HAP-1 (cell line): ENCODE measurements around the gene ACTL7A.

Experiments used
- DNase-seq, 2 experiments: peaks; one replicate each; pipeline ENCODE4 v3.0.0-alpha.2; 2016 to 2020; ENCODE audit warnings: low spot score in 2 of 2
- H3K27me3 ChIP-seq: fragments of 250-450 bp; sonication (Bioruptor Pico); 2 replicates; pipeline ENCODE4 v1.5.1; 2020; ENCODE audit warnings: low read depth, mild to moderate bottlenecking, moderate library complexity
- H3K36me3 ChIP-seq: fragments of 250-450 bp; sonication (Bioruptor Pico); replicated peaks from 2 replicates; pipeline ENCODE4 v1.5.1; 2020; ENCODE audit warnings: mild to moderate bottlenecking
- H3K4me1 ChIP-seq: fragments of 250-450 bp; sonication (Bioruptor Pico); 2 replicates; pipeline ENCODE4 v1.5.1; 2020; ENCODE audit warnings: mild to moderate bottlenecking
- H3K4me3 ChIP-seq: fragments of 250-450 bp; sonication (Bioruptor Pico); 2 replicates; pipeline ENCODE4 v1.5.1; 2020; ENCODE audit warnings: mild to moderate bottlenecking, moderate library complexity
- H3K9me3 ChIP-seq: fragments of 250-450 bp; sonication (Bioruptor Pico); 2 replicates; pipeline ENCODE4 v1.5.1; 2020; ENCODE audit warnings: mild to moderate bottlenecking, moderate library complexity
- in situ Hi-C: fragments of 300-500 bp; cut with MboI; formaldehyde crosslinking; loops from 3 replicates; pipeline ENCODE4 v1.14.3; 2020; ENCODE audit warnings: low sequenced_read_pairs, inconsistent platforms, mixed read lengths

Gene ACTL7A

GRCh38 chr9:108861997-108862396 lies at the start of gene ACTL7A:
Gene ACTL7A (plus strand): TSS chr9:108862266. CDS start chr9:108862323, 57 bp downstream.
- Histone ChIP-seq H3K27me3 (no peaks in the 10 kb centered on the region), H3K4me3 (no peak within 1 kb of the TSS), H3K9me3 (no peaks in the 10 kb centered on the region), H3K36me3 (no peaks in the 10 kb centered on the region), H3K4me1 (no peaks in the 10 kb centered on the region)
- in situ Hi-C loops: no loop called here
- DNase-seq: no peak

- no peaks in the 10 kb centered on the region; the same call in 1 of the 2 replicates for H3K9me3 ChIP-seq
- 0 out of 2 replicates have a peak, but pooled peaks cover 6% of the 10 kb centered on the region for H3K27me3 ChIP-seq
- H3K4me1 ChIP-seq: no peaks in the 10 kb centered on the region
- no peak for DNase-seq
- H3K36me3 ChIP-seq: no peaks in the 10 kb centered on the region
- H3K4me3 ChIP-seq: no peak overlapping the region
- in situ Hi-C loops: no loop called here
These were observed 49.6 kb upstream of the ACTL7A start for GRCh38 chr9:108812396-108813025.

GRCh38 chr9:108813951-108814601 lies 48.0 kb upstream of the ACTL7A start:
- Histone ChIP-seq H3K4me1 (no peaks in the 10 kb centered on the region), H3K4me3 (no peak overlapping the region), H3K36me3 (no peaks in the 10 kb centered on the region), H3K9me3 (no peaks in the 10 kb centered on the region; the same call in 1 of the 2 replicates), H3K27me3 (0 out of 2 replicates have a peak, but pooled peaks cover 6% of the 10 kb centered on the region)
- DNase-seq: peak in 1 of 2 experiments; percentile 42
- in situ Hi-C loops: no loop called here

GRCh38 chr9:108815156-108815555 lies 46.9 kb upstream of the ACTL7A start:
- no peak overlapping the region for H3K4me3 ChIP-seq
- in situ Hi-C loops: no loop called here
- H3K9me3 ChIP-seq: no peaks in the 10 kb centered on the region; the same call in 1 of the 2 replicates
- H3K4me1 ChIP-seq: no peaks in the 10 kb centered on the region
- no peak for DNase-seq
- no peaks in the 10 kb centered on the region for H3K36me3 ChIP-seq
- no peaks in the 10 kb centered on the region for H3K27me3 ChIP-seq

GRCh38 chr9:108816037-108816436 lies 46.0 kb upstream of the ACTL7A start:
- no peaks in the 10 kb centered on the region for H3K36me3 ChIP-seq
- no peaks in the 10 kb centered on the region for H3K27me3 ChIP-seq
- H3K4me1 ChIP-seq: no peaks in the 10 kb centered on the region
- in situ Hi-C loops: no loop called here
- no peak overlapping the region for H3K4me3 ChIP-seq
- no peaks in the 10 kb centered on the region; the same call in 1 of the 2 replicates for H3K9me3 ChIP-seq
- DNase-seq: no peak

- Histone ChIP-seq H3K36me3 (no peaks in the 10 kb centered on the region), H3K9me3 (no peaks in the 10 kb centered on the region), H3K4me1 (no peaks in the 10 kb centered on the region), H3K27me3 (0 out of 2 replicates have a peak, but pooled peaks cover 3% of the 10 kb centered on the region), H3K4me3 (no peak overlapping the region)
- no peak for DNase-seq
- in situ Hi-C loops: no loop called here
These were observed 38.2 kb upstream of the ACTL7A start for GRCh38 chr9:108823829-108824228.

GRCh38 chr9:108830272-108830671 lies 31.8 kb upstream of the ACTL7A start:
- Histone ChIP-seq H3K4me3 (no peak overlapping the region), H3K4me1 (no peaks in the 10 kb centered on the region), H3K36me3 (no peaks in the 10 kb centered on the region), H3K27me3 (0 out of 2 replicates have a peak, but pooled peaks cover 3% of the 10 kb centered on the region), H3K9me3 (no peaks in the 10 kb centered on the region)
- in situ Hi-C loops: no loop called here
- DNase-seq: no peak

- H3K27me3 ChIP-seq: 0 out of 2 replicates have a peak, but pooled peaks cover 3% of the 10 kb centered on the region
- in situ Hi-C loops: no loop called here
- DNase-seq: no peak
- no peaks in the 10 kb centered on the region for H3K9me3 ChIP-seq
- no peaks in the 10 kb centered on the region for H3K36me3 ChIP-seq
- no peak overlapping the region for H3K4me3 ChIP-seq
- no peaks in the 10 kb centered on the region for H3K4me1 ChIP-seq
These were observed 30.4 kb upstream of the ACTL7A start for GRCh38 chr9:108831496-108832178.

GRCh38 chr9:108832179-108832500 lies 29.9 kb upstream of the ACTL7A start:
- in situ Hi-C loops: no loop called here
- Histone ChIP-seq H3K27me3 (0 out of 2 replicates have a peak, but pooled peaks cover 3% of the 10 kb centered on the region), H3K9me3 (no peaks in the 10 kb centered on the region), H3K4me3 (no peak overlapping the region), H3K36me3 (no peaks in the 10 kb centered on the region), H3K4me1 (no peaks in the 10 kb centered on the region)
- no peak for DNase-seq

- Histone ChIP-seq H3K4me3 (no peak overlapping the region), H3K27me3 (no peaks in the 10 kb centered on the region), H3K36me3 (no peaks in the 10 kb centered on the region), H3K4me1 (no peaks in the 10 kb centered on the region), H3K9me3 (no peaks in the 10 kb centered on the region)
- DNase-seq: no peak
- in situ Hi-C loops: no loop called here
These were observed 27.0 kb upstream of the ACTL7A start for GRCh38 chr9:108834959-108835665.

- no peak for DNase-seq
- H3K27me3 ChIP-seq: no peaks in the 10 kb centered on the region
- in situ Hi-C loops: no loop called here
- H3K4me1 ChIP-seq: no peaks in the 10 kb centered on the region
- no peaks in the 10 kb centered on the region for H3K36me3 ChIP-seq
- no peak overlapping the region for H3K4me3 ChIP-seq
- no peaks in the 10 kb centered on the region for H3K9me3 ChIP-seq
These were observed 26.2 kb upstream of the ACTL7A start for GRCh38 chr9:108835831-108836230.

GRCh38 chr9:108836319-108836718 lies 25.7 kb upstream of the ACTL7A start:
- H3K36me3 ChIP-seq: no peaks in the 10 kb centered on the region
- no peak for DNase-seq
- H3K27me3 ChIP-seq: no peaks in the 10 kb centered on the region
- H3K4me3 ChIP-seq: no peak overlapping the region
- H3K4me1 ChIP-seq: no peaks in the 10 kb centered on the region
- no peaks in the 10 kb centered on the region for H3K9me3 ChIP-seq
- in situ Hi-C loops: no loop called here

GRCh38 chr9:108836781-108837180 lies 25.3 kb upstream of the ACTL7A start:
- Histone ChIP-seq H3K4me1 (no peaks in the 10 kb centered on the region), H3K36me3 (no peaks in the 10 kb centered on the region), H3K9me3 (no peaks in the 10 kb centered on the region), H3K4me3 (no peak overlapping the region), H3K27me3 (no peaks in the 10 kb centered on the region)
- in situ Hi-C loops: no loop called here
- no peak for DNase-seq
